Right forelimb (tissue), 1 donor: ENCODE data around the gene TSPAN3.

Source experiments
- DNase-seq: peaks from one replicate; pipeline ENCODE4 v3.0.0-alpha.2; 2018

The TSPAN3 gene

GRCh38 chr15:77070495-77071304, at the start of gene TSPAN3:
Gene TSPAN3, minus strand, starts transcription at chr15:77071109. Its CDS starts 155 bp downstream, at chr15:77070954.
- peak; percentile 96 for DNase-seq

- DNase-seq: no peak
These were observed 49.7 kb upstream of the TSPAN3 start for GRCh38 chr15:77120576-77120975.

- no peak for DNase-seq
These were observed 48.5 kb upstream of the TSPAN3 start for GRCh38 chr15:77119446-77119845.

GRCh38 chr15:77118882-77119321, 48.0 kb upstream of the TSPAN3 start:
- peak; percentile 58 for DNase-seq

GRCh38 chr15:77115179-77115578, 44.3 kb upstream of the TSPAN3 start:
- DNase-seq: no peak

GRCh38 chr15:77112838-77113504, 42.1 kb upstream of the TSPAN3 start:
- no peak for DNase-seq

- no peak for DNase-seq
These were observed 40.9 kb upstream of the TSPAN3 start for GRCh38 chr15:77111789-77112188.

GRCh38 chr15:77107531-77108355, 36.8 kb upstream of the TSPAN3 start:
- peak; percentile 84 for DNase-seq

GRCh38 chr15:77107068-77107467, 36.2 kb upstream of the TSPAN3 start:
- DNase-seq: peak; percentile 54

GRCh38 chr15:77104155-77104554, 33.2 kb upstream of the TSPAN3 start:
- DNase-seq: no peak

GRCh38 chr15:77099741-77100463, 29.0 kb upstream of the TSPAN3 start:
- DNase-seq: no peak

- DNase-seq: no peak
These were observed 27.7 kb upstream of the TSPAN3 start for GRCh38 chr15:77098572-77098971.

GRCh38 chr15:77097921-77098320, 27.0 kb upstream of the TSPAN3 start:
- DNase-seq: no peak

GRCh38 chr15:77097248-77097721, 26.4 kb upstream of the TSPAN3 start:
- DNase-seq: no peak

- DNase-seq: no peak
These were observed 25.6 kb upstream of the TSPAN3 start for GRCh38 chr15:77096541-77096940.

- no peak for DNase-seq
These were observed 25.2 kb upstream of the TSPAN3 start for GRCh38 chr15:77096138-77096537.

- no peak for DNase-seq
These were observed 23.6 kb upstream of the TSPAN3 start for GRCh38 chr15:77094397-77095030.

- DNase-seq: no peak
These were observed 22.5 kb upstream of the TSPAN3 start for GRCh38 chr15:77093436-77093835.

- no peak for DNase-seq
These were observed 20.2 kb upstream of the TSPAN3 start for GRCh38 chr15:77091097-77091496.

- no peak for DNase-seq
These were observed 16.3 kb upstream of the TSPAN3 start for GRCh38 chr15:77087213-77087612.

GRCh38 chr15:77085297-77085696, 14.4 kb upstream of the TSPAN3 start:
- no peak for DNase-seq

GRCh38 chr15:77084436-77084835, 13.5 kb upstream of the TSPAN3 start:
- DNase-seq: no peak
